CD14-positive monocyte (primary cell): Measurements from ENCODE around the gene GPD1. TPM values are rescaled to one million over a fixed set of nuclear protein-coding genes. Genes with fewer than 3 reads are reported as not detected.

Experiments
- DNase-seq, 3 donors: peaks; one replicate each; pipeline ENCODE4 v3.0.0-alpha.2; 2011 to 2022
- H2AFZ ChIP-seq: 2 replicates; pipeline ENCODE4 v1.6.0; 2012; ENCODE audit warnings: mild to moderate bottlenecking, low read depth, low read length, inconsistent platforms; ENCODE audit not compliant: insufficient read depth, poor library complexity, severe bottlenecking
- H3K27ac ChIP-seq, 2 donors: 1 replicate in 1 of 2; 2 replicates in 1 of 2; pipeline ENCODE4 v1.5.1; 2012 to 2013; ENCODE audit warnings: low read length in 2 of 2, control low read depth in 1 of 2, inconsistent platforms in 1 of 2, low read depth in 1 of 2, mild to moderate bottlenecking in 1 of 2
- H3K27me3 ChIP-seq, 2 donors: one replicate each; pipeline versions ENCODE4 v1.6.0 to v1.6.1; 2011 to 2013; ENCODE audit warnings: low read length in 2 of 2; ENCODE audit not compliant: control insufficient read depth in 2 of 2, insufficient read depth in 2 of 2
- H3K36me3 ChIP-seq, 2 donors: replicated peaks in 1 of 2; 1 replicate in 1 of 2; 2 replicates in 1 of 2; pipeline versions ENCODE4 v1.5.1 to v1.6.1; 2012 to 2013; ENCODE audit warnings: low read length in 2 of 2, control low read depth in 1 of 2, inconsistent platforms in 1 of 2, mild to moderate bottlenecking in 1 of 2; ENCODE audit not compliant: insufficient read depth in 2 of 2, control insufficient read depth in 1 of 2
- H3K4me1 ChIP-seq, 2 donors: 1 replicate in 1 of 2; 2 replicates in 1 of 2; pipeline versions ENCODE4 v1.5.1 to v1.6.1; 2012 to 2013; ENCODE audit warnings: low read length in 2 of 2, control low read depth in 1 of 2, inconsistent platforms in 1 of 2, mild to moderate bottlenecking in 1 of 2, moderate library complexity in 1 of 2; ENCODE audit not compliant: insufficient read depth in 2 of 2, control insufficient read depth in 1 of 2
- H3K4me2 ChIP-seq: replicated peaks from 2 replicates; pipeline ENCODE3; 2012; ENCODE audit warnings: low read length, moderate library complexity, mild to moderate bottlenecking; ENCODE audit not compliant: poor library complexity, severe bottlenecking; ENCODE audit errors: extremely low read depth
- H3K4me3 ChIP-seq, 3 experiments: fragments of 200-600 bp in 1 of 3; sonication (generic) in 1 of 3; replicated peaks in 1 of 3; 1 replicate in 2 of 3; 2 replicates in 1 of 3; pipeline ENCODE4 v1.5.1; 2011 to 2013; ENCODE audit warnings: low read length in 3 of 3, mild to moderate bottlenecking in 3 of 3, control low read depth in 2 of 3, low read depth in 2 of 3, inconsistent platforms in 1 of 3, moderate library complexity in 1 of 3
- H3K79me2 ChIP-seq: 2 replicates; pipeline ENCODE4 v1.6.0; 2012; ENCODE audit warnings: mild to moderate bottlenecking, control low read depth, inconsistent platforms, low read length, moderate library complexity; ENCODE audit not compliant: insufficient read depth
- H3K9ac ChIP-seq: 2 replicates; pipeline ENCODE4 v1.6.0; 2017; ENCODE audit warnings: low read length, mild to moderate bottlenecking; ENCODE audit not compliant: insufficient read depth, poor library complexity, severe bottlenecking
- H3K9me3 ChIP-seq, 2 donors: replicated peaks in 1 of 2; 1 replicate in 1 of 2; 2 replicates in 1 of 2; pipeline versions ENCODE4 v1.5.1 to v1.6.1; 2012 to 2013; ENCODE audit warnings: low read length in 2 of 2, control low read depth in 1 of 2; ENCODE audit not compliant: control insufficient read depth in 1 of 2, insufficient read depth in 1 of 2
- H4K20me1 ChIP-seq: 2 replicates; pipeline ENCODE4 v1.6.0; 2012; ENCODE audit warnings: mild to moderate bottlenecking, low read length, control low read depth, moderate library complexity; ENCODE audit not compliant: insufficient read depth
- H3K27ac Mint-ChIP-seq, 7 donors: one replicate each; pipeline ENCODE4 v1.8.0; 2020; ENCODE audit warnings: mild to moderate bottlenecking in 7 of 7, mixed read lengths in 7 of 7, moderate library complexity in 6 of 7, inconsistent platforms in 2 of 7
- H3K27me3 Mint-ChIP-seq, 3 donors: one replicate each; pipeline ENCODE4 v1.8.0; 2021 to 2022; ENCODE audit warnings: low read depth in 3 of 3, mild to moderate bottlenecking in 3 of 3, mixed read lengths in 3 of 3, moderate library complexity in 3 of 3, inconsistent platforms in 1 of 3
- H3K36me3 Mint-ChIP-seq, 2 donors: one replicate each; pipeline ENCODE4 v1.8.0; 2020; ENCODE audit warnings: mixed read lengths in 2 of 2, inconsistent platforms in 1 of 2, mild to moderate bottlenecking in 1 of 2
- H3K4me1 Mint-ChIP-seq: one replicate; pipeline ENCODE4 v1.8.0; 2020; ENCODE audit warnings: mild to moderate bottlenecking, mixed read lengths
- H3K4me3 Mint-ChIP-seq, 2 donors: one replicate each; pipeline ENCODE4 v1.8.0; 2020; ENCODE audit warnings: mild to moderate bottlenecking in 2 of 2, mixed read lengths in 2 of 2, moderate library complexity in 1 of 2
- H3K9me3 Mint-ChIP-seq, 7 donors: one replicate each; pipeline ENCODE4 v1.8.0; 2020 to 2022; ENCODE audit warnings: mixed read lengths in 7 of 7, mild to moderate bottlenecking in 6 of 7, moderate library complexity in 6 of 7, inconsistent platforms in 2 of 7
- CTCF ChIP-seq: fragments of 200-600 bp; IDR thresholded peaks from one replicate; pipeline ENCODE4 v1.8.0; 2022; ENCODE audit warnings: antibody characterized with exemption, mild to moderate bottlenecking
- WGBS: methylation state at CpG from one replicate; pipeline ENCODE4 v1.1.5; 2013; ENCODE audit warnings: missing lambda C conversion rate; ENCODE audit not compliant: insufficient coverage; 5-methylcytosine and 5-hydroxymethylcytosine counted together
- intact Hi-C, 2 donors: fragments of 100-400 bp; cut with micrococcal nuclease; formaldehyde crosslinking; loops; one replicate each; pipeline versions ENCODE4 v1.15.0 to v1.15.1; 2023
- polyA plus RNA-seq, 3 donors: library from polyadenylated mRNA; depleted of rRNA in 1 of 3; unstranded in 2 of 3; stranded (reverse) in 1 of 3; fragments of 300-500 nt in 2 of 3; fragments of >200 nt in 1 of 3; fragmentation: Illumina TruSeq in 2 of 3; gene quantifications; 1 replicate in 2 of 3; 2 replicates in 1 of 3; pipeline ENCODE4 v1.2.3, GENCODE V29; 2012 to 2021

Gene GPD1
- polyA plus RNA-seq, 3 donors = 0.08 TPM; not detected in 2

- peaks cover 0 to 17% (median 5%) of the 10 kb centered on the region in 7 donors for H3K9me3 Mint-ChIP-seq
- no peak for DNase-seq
- peaks cover 5 to 6% of the 10 kb centered on the region in 2 donors for H3K36me3 Mint-ChIP-seq
- no peak for TF ChIP-seq CTCF
- intact Hi-C loops = loop anchor here (2.0 to 5.0 kb wide), 2 partner anchors 89 to 90 kb away; no protein-coding TSS in a partner anchor
- peak overlapping the region; percentile 89 for H3K4me2 ChIP-seq
- no CpG with 5 or more reads among the region's 3 CpGs for WGBS
- peaks cover 34 to 35% of the 10 kb centered on the region in 2 donors for H3K4me1 ChIP-seq
- no peak overlapping the region for H3K9ac ChIP-seq
- peaks cover 50% of the 10 kb centered on the region for H3K4me1 Mint-ChIP-seq
- peak overlapping the region in 1 of 3 experiments; percentile 75 for H3K4me3 ChIP-seq
- H2AFZ ChIP-seq = no peak overlapping the region
- H3K79me2 ChIP-seq = no peaks in the 10 kb centered on the region
- H3K27ac Mint-ChIP-seq = no peak overlapping the region
- no peaks in the 10 kb centered on the region for H4K20me1 ChIP-seq
- H3K4me3 Mint-ChIP-seq = peak overlapping the region; percentile 86 to 96
- H3K27me3 Mint-ChIP-seq = peaks cover 43 to 58% (median 45%) of the 10 kb centered on the region in 3 donors
- H3K36me3 ChIP-seq = no peaks in the 10 kb centered on the region
- H3K9me3 ChIP-seq = peaks cover 0 to 8% of the 10 kb centered on the region in 2 donors
- H3K27ac ChIP-seq = no peak overlapping the region
- H3K27me3 ChIP-seq = peaks cover 20 to 38% of the 10 kb centered on the region in 2 donors
Measured at GRCh38 chr12:50056639-50056976, 47.2 kb upstream of the GPD1 start.

- no peaks in the 10 kb centered on the region for H3K36me3 ChIP-seq
- DNase-seq = peak in 2 of 3 donors; percentile 17 to 28
- Mint-ChIP-seq H3K4me3 (peak within 1 kb of the TSS; percentile 86 to 96), H3K9me3 (peaks cover 0 to 17% (median 5%) of the 10 kb centered on the region in 7 donors), H3K4me1 (peaks cover 44% of the 10 kb centered on the region), H3K27me3 (peaks cover 48 to 64% (median 51%) of the 10 kb centered on the region in 3 donors), H3K27ac (peak within 1 kb of the TSS in 3 of 7 donors; percentile 13 to 58 (median 45)), H3K36me3 (peaks cover 5 to 6% of the 10 kb centered on the region in 2 donors)
- peak within 1 kb of the TSS; percentile 89 for H3K4me2 ChIP-seq
- H3K27me3 ChIP-seq = peaks cover 20 to 44% of the 10 kb centered on the region in 2 donors
- no peaks in the 10 kb centered on the region for H3K79me2 ChIP-seq
- TF ChIP-seq CTCF = no peak
- no peak within 1 kb of the TSS for H3K27ac ChIP-seq
- peak within 1 kb of the TSS; percentile 18 for H3K9ac ChIP-seq
- under 1% methylated on average over 75 of the region's 88 CpGs for WGBS
- peak within 1 kb of the TSS; percentile 11 to 75 (median 21) for H3K4me3 ChIP-seq
- no peaks in the 10 kb centered on the region for H4K20me1 ChIP-seq
- peaks cover 0 to 8% of the 10 kb centered on the region in 2 donors for H3K9me3 ChIP-seq
- intact Hi-C loops = loop anchor here (2.0 to 5.0 kb wide), 2 partner anchors 90 kb away; no protein-coding TSS in a partner anchor
- peak within 1 kb of the TSS; percentile 83 for H2AFZ ChIP-seq
- H3K4me1 ChIP-seq = peaks cover 27 to 29% of the 10 kb centered on the region in 2 donors
Measured at GRCh38 chr12:50057000-50057841, 46.6 kb upstream of the GPD1 start, which contains the start of gene ASIC1. TSS of gene ASIC1 (plus strand) at chr12:50057596. CDS start at chr12:50058767, 1,171 bp downstream.
